WTC11 (cell line): ENCODE results near the gene TMEM150B. TPM values are rescaled to one million over a fixed set of nuclear protein-coding genes. Genes with fewer than 3 reads are reported as not detected.

Source experiments
- ATAC-seq: fragments of 200-7000 bp; cut with Tn5 transposase; 2 replicates; pipeline ENCODE4 v1.10.0; 2021; ENCODE audit warnings: mild to moderate bottlenecking, moderate library complexity
- CTCF ChIA-PET: fragments of 300-600 bp; sonication (Branson Sonifier 250); formaldehyde crosslinking; loops from one replicate; lab custom pipeline; 2021; ENCODE audit warnings: antibody characterized with exemption; lab: Charles Lee
- POLR2A ChIA-PET: fragments of 350-600 bp; sonication (Branson Sonifier 250); formaldehyde crosslinking; loops from one replicate; lab custom pipeline; 2021; ENCODE audit warnings: antibody characterized with exemption; lab: Charles Lee
- DNase-seq: peaks from one replicate; pipeline ENCODE4 v3.0.0; 2021; ENCODE audit warnings: low spot score
- H3K27ac Mint-ChIP-seq: 2 replicates; pipeline ENCODE4 v1.8.0; 2021; ENCODE audit warnings: mixed read lengths
- H3K27me3 Mint-ChIP-seq: 2 replicates; pipeline ENCODE4 v1.8.0; 2021; ENCODE audit warnings: low read depth, mild to moderate bottlenecking, moderate library complexity, mixed read lengths
- H3K36me3 Mint-ChIP-seq: 2 replicates; pipeline ENCODE4 v1.8.0; 2021; ENCODE audit warnings: mixed read lengths
- H3K4me1 Mint-ChIP-seq: 2 replicates; pipeline ENCODE4 v1.8.0; 2022; ENCODE audit warnings: mixed read lengths
- H3K4me3 Mint-ChIP-seq: 2 replicates; pipeline ENCODE4 v1.8.0; 2021; ENCODE audit warnings: mild to moderate bottlenecking, moderate library complexity, mixed read lengths
- H3K9me3 Mint-ChIP-seq: 2 replicates; pipeline ENCODE4 v1.8.0; 2021; ENCODE audit warnings: mixed read lengths
- E2F5 ChIP-seq: sonication (generic); formaldehyde crosslinking; IDR thresholded peaks from 2 replicates; pipeline ENCODE4 v1.8.1; 2022; ENCODE audit warnings: mild to moderate bottlenecking, moderate library complexity, missing genetic modification reagents
- KAT7 ChIP-seq: sonication (generic); formaldehyde crosslinking; IDR thresholded peaks from 2 replicates; pipeline ENCODE4 v1.8.1; 2023; ENCODE audit warnings: missing genetic modification reagents, mild to moderate bottlenecking, borderline replicate concordance
- MYBL2 ChIP-seq: sonication (generic); formaldehyde crosslinking; IDR thresholded peaks from 2 replicates; pipeline ENCODE4 v1.8.1; 2023; ENCODE audit warnings: mild to moderate bottlenecking, moderate library complexity, missing genetic modification reagents
- NFE2L1 ChIP-seq: sonication (generic); formaldehyde crosslinking; IDR thresholded peaks from 2 replicates; pipeline ENCODE4 v1.8.1; 2023; ENCODE audit warnings: missing genetic modification reagents
- NR1H2 ChIP-seq: sonication (generic); formaldehyde crosslinking; IDR thresholded peaks from 2 replicates; pipeline ENCODE4 v1.9.0; 2021; ENCODE audit warnings: mild to moderate bottlenecking, moderate library complexity, missing genetic modification reagents
- NR2C2 ChIP-seq: sonication (generic); formaldehyde crosslinking; IDR thresholded peaks from 2 replicates; pipeline ENCODE4 v1.8.0; 2022; ENCODE audit warnings: mild to moderate bottlenecking, missing genetic modification reagents
- SMAD4 ChIP-seq: sonication (generic); formaldehyde crosslinking; IDR thresholded peaks from 2 replicates; pipeline ENCODE4 v1.8.0; 2022; ENCODE audit warnings: mild to moderate bottlenecking, missing genetic modification reagents
- TCF7 ChIP-seq: sonication (generic); formaldehyde crosslinking; IDR thresholded peaks from 2 replicates; pipeline ENCODE4 v1.8.0; 2022; ENCODE audit warnings: mild to moderate bottlenecking, low read depth, missing genetic modification reagents, moderate library complexity
- TP53 ChIP-seq: sonication (generic); formaldehyde crosslinking; IDR thresholded peaks from 2 replicates; pipeline ENCODE4 v1.8.1; 2023; ENCODE audit warnings: mild to moderate bottlenecking, missing genetic modification reagents
- USF1 ChIP-seq: sonication (generic); formaldehyde crosslinking; IDR thresholded peaks from 2 replicates; pipeline ENCODE4 v1.8.0; 2022; ENCODE audit warnings: mild to moderate bottlenecking, missing genetic modification reagents
- ZBTB21 ChIP-seq: sonication (generic); formaldehyde crosslinking; IDR thresholded peaks from 2 replicates; pipeline ENCODE4 v1.8.1; 2023; ENCODE audit warnings: mild to moderate bottlenecking, missing genetic modification reagents, borderline replicate concordance
- ZNF219 ChIP-seq: sonication (generic); formaldehyde crosslinking; IDR thresholded peaks from 2 replicates; pipeline ENCODE4 v1.8.0; 2023; ENCODE audit warnings: missing genetic modification reagents, mild to moderate bottlenecking, borderline replicate concordance
- ZNF317 ChIP-seq: sonication (generic); formaldehyde crosslinking; IDR thresholded peaks from 2 replicates; pipeline ENCODE4 v1.8.1; 2023; ENCODE audit warnings: low read depth, mild to moderate bottlenecking, moderate library complexity, missing genetic modification reagents, borderline replicate concordance
- ZNF423 ChIP-seq: fragments of 250-450 bp; sonication (Bioruptor Pico); IDR thresholded peaks from 2 replicates; pipeline ENCODE4 v2.1.2; 2022; ENCODE audit warnings: mild to moderate bottlenecking, moderate library complexity
- ZNF532 ChIP-seq: fragments of 250-450 bp; sonication (Bioruptor Pico); IDR thresholded peaks from 2 replicates; pipeline ENCODE4 v1.9.0; 2021; ENCODE audit warnings: mild to moderate bottlenecking, borderline replicate concordance
- ZNF671 ChIP-seq: fragments of 250-450 bp; sonication (Bioruptor Pico); IDR thresholded peaks from 2 replicates; pipeline ENCODE4 v1.8.0; 2021; ENCODE audit warnings: mild to moderate bottlenecking
- total RNA-seq: library from RNA; stranded (reverse); gene quantifications from 3 replicates; pipeline ENCODE4 v1.2.3, GENCODE V29; 2021
- TF ChIP-seq, protein P1 (sequence below): fragments of 250-450 bp; sonication (Bioruptor Pico); IDR thresholded peaks from 2 replicates; pipeline ENCODE4 v1.8.0; 2021; ENCODE audit warnings: mild to moderate bottlenecking
- TF ChIP-seq, protein P2 (sequence below): fragments of 250-450 bp; sonication (Bioruptor Pico); IDR thresholded peaks from 2 replicates; pipeline ENCODE4 v1.9.0; 2021; ENCODE audit warnings: mild to moderate bottlenecking
- TF ChIP-seq, protein P3 (sequence below): fragments of 250-450 bp; sonication (Bioruptor Pico); conservative IDR thresholded peaks from 2 replicates; pipeline ENCODE4 v1.9.0; 2021; ENCODE audit warnings: mild to moderate bottlenecking

The TMEM150B gene
- total RNA-seq, 1 experiment from 2014 or later, result 0.44 TPM

GRCh38 chr19:55278391-55279135 is 46.6 kb downstream of the TMEM150B start (continued):
- TF ChIP-seq, protein P1, sequence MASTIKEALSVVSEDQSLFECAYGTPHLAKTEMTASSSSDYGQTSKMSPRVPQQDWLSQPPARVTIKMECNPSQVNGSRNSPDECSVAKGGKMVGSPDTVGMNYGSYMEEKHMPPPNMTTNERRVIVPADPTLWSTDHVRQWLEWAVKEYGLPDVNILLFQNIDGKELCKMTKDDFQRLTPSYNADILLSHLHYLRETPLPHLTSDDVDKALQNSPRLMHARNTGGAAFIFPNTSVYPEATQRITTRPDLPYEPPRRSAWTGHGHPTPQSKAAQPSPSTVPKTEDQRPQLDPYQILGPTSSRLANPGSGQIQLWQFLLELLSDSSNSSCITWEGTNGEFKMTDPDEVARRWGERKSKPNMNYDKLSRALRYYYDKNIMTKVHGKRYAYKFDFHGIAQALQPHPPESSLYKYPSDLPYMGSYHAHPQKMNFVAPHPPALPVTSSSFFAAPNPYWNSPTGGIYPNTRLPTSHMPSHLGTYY (CRISPR knock-in tag), result no peak
- no peak for TF ChIP-seq MYBL2 (CRISPR knock-in tag)

- no peak for TF ChIP-seq ZNF532 (CRISPR knock-in tag)
- TF ChIP-seq E2F5 (CRISPR knock-in tag), result no peak
- TF ChIP-seq KAT7 (CRISPR knock-in tag), result no peak
- TF ChIP-seq USF1 (CRISPR knock-in tag), result no peak
- TF ChIP-seq, protein P2, sequence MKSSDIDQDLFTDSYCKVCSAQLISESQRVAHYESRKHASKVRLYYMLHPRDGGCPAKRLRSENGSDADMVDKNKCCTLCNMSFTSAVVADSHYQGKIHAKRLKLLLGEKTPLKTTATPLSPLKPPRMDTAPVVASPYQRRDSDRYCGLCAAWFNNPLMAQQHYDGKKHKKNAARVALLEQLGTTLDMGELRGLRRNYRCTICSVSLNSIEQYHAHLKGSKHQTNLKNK (CRISPR knock-in tag), result no peak
- TF ChIP-seq, protein P3, sequence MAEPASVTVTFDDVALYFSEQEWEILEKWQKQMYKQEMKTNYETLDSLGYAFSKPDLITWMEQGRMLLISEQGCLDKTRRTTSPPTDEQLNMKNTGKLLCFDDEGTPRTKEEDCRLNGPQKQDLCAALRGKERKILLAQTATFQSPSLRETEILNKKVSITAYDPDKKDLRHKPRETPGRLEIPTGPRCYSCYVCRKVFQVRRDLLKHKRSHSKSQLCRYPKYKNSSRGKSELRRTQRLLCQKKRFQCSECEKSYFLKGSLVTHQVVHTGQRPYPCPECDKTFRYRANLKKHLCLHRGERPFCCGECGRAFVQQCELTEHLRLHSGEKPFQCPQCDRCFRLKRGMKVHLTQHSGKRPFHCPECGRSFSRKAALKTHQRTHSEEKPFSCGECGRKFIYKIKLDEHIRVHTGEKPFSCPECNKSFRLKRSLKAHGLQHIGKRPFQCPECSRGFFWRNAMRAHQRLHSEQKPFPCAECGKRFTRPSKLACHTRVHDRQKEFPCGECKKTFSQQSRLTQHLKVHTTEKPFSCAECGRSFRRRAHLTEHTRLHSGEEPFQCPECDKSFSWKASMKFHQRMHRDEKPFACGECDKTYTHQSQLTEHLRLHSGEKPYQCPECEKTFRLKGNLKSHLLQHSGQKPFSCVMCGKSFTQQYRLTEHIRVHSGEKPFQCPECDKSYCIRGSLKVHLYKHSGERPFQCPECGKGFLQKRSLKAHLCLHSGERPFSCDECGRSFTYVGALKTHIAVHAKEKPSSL (CRISPR knock-in tag), result no peak
- no peak for TF ChIP-seq ZNF317 (CRISPR knock-in tag)
- no peak for TF ChIP-seq ZNF219 (CRISPR knock-in tag)
- no peak for TF ChIP-seq ZBTB21 (CRISPR knock-in tag)
- TF ChIP-seq ZNF671 (CRISPR knock-in tag), result no peak
- no peak for TF ChIP-seq ZNF423 (CRISPR knock-in tag)
- no peak for TF ChIP-seq NFE2L1 (CRISPR knock-in tag)
- no peak for TF ChIP-seq TCF7 (CRISPR knock-in tag)
- TF ChIP-seq SMAD4 (CRISPR knock-in tag), result no peak
- TF ChIP-seq NR1H2 (CRISPR knock-in tag), result no peak
- no peak for TF ChIP-seq NR2C2 (CRISPR knock-in tag)
- no peak for TF ChIP-seq TP53 (CRISPR knock-in tag)
- DNase-seq, result no peak
- no peak overlapping the region for H3K27ac Mint-ChIP-seq
- peaks cover 14% of the 10 kb centered on the region for H3K4me1 Mint-ChIP-seq
- H3K4me3 Mint-ChIP-seq, result peak overlapping the region; percentile 41; the same call in 1 of the 2 replicates
- H3K27me3 Mint-ChIP-seq, result no peaks in the 10 kb centered on the region
- H3K9me3 Mint-ChIP-seq, result no peaks in the 10 kb centered on the region
- H3K36me3 Mint-ChIP-seq, result peaks cover 3% of the 10 kb centered on the region; the same call in 1 of the 2 replicates
- POLR2A ChIA-PET, result no interaction called here
- CTCF ChIA-PET, result no interaction called here
- no peak for ATAC-seq
Measured at GRCh38 chr19:55277494-55277893, 47.6 kb downstream of the TMEM150B start.
